Common myeloid progenitor, CD34-positive (primary cell): ENCODE data around the gene VSTM4.

Source experiments
- CTCF ChIA-PET: fragments of 350-600 bp; sonication (Branson Sonifier 250); formaldehyde crosslinking; loops from one replicate; lab custom pipeline; 2021; ENCODE audit warnings: antibody characterized with exemption; lab: Charles Lee
- POLR2A ChIA-PET: fragments of 350-600 bp; sonication (Branson Sonifier 250); formaldehyde crosslinking; loops from one replicate; lab custom pipeline; 2021; ENCODE audit warnings: antibody characterized with exemption; lab: Charles Lee
- DNase-seq, 3 donors: peaks; one replicate each; pipeline versions ENCODE4 v3.0.0 to v3.0.0-alpha.2; 2013
- H3K27ac ChIP-seq, 2 experiments: 1 replicate in 1 of 2; 2 replicates in 1 of 2; pipeline ENCODE4 v1.7.0; 2013; ENCODE audit warnings: inconsistent platforms in 2 of 2, low read length in 2 of 2, mild to moderate bottlenecking in 2 of 2, low read depth in 1 of 2, moderate library complexity in 1 of 2; ENCODE audit not compliant: severe bottlenecking in 2 of 2, insufficient read depth in 1 of 2, poor library complexity in 1 of 2
- H3K27me3 ChIP-seq, 5 experiments: replicated peaks in 2 of 5; 1 replicate in 3 of 5; 2 replicates in 2 of 5; pipeline versions ENCODE4 v1.6.1 to v1.7.0; 2013; ENCODE audit warnings: low read length in 4 of 5, mild to moderate bottlenecking in 2 of 5, moderate library complexity in 2 of 5, inconsistent platforms in 1 of 5; ENCODE audit not compliant: insufficient read depth in 5 of 5, control insufficient read depth in 4 of 5
- H3K36me3 ChIP-seq, 4 experiments: 1 replicate in 2 of 4; 2 replicates in 2 of 4; pipeline versions ENCODE4 v1.6.1 to v1.7.0; 2013; ENCODE audit warnings: low read length in 3 of 4, control low read depth in 1 of 4, mild to moderate bottlenecking in 1 of 4; ENCODE audit not compliant: control insufficient read depth in 4 of 4, insufficient read depth in 4 of 4
- H3K4me1 ChIP-seq, 4 experiments: 1 replicate in 3 of 4; 2 replicates in 1 of 4; pipeline versions ENCODE4 v1.6.1 to v1.7.1; 2013; ENCODE audit warnings: low read length in 3 of 4, mild to moderate bottlenecking in 3 of 4, control low read depth in 1 of 4, inconsistent platforms in 1 of 4, moderate library complexity in 1 of 4; ENCODE audit not compliant: control insufficient read depth in 4 of 4, insufficient read depth in 4 of 4; ENCODE audit errors: control extremely low read depth in 1 of 4
- H3K4me3 ChIP-seq, 7 experiments: 1 replicate in 4 of 7; 2 replicates in 3 of 7; pipeline versions ENCODE4 v1.5.1 to v1.7.0; 2013; ENCODE audit warnings: mild to moderate bottlenecking in 7 of 7, low read length in 6 of 7, moderate library complexity in 6 of 7, inconsistent platforms in 2 of 7, low read depth in 2 of 7, control low read depth in 1 of 7; ENCODE audit not compliant: insufficient read depth in 4 of 7, control insufficient read depth in 1 of 7; ENCODE audit errors: extremely low read depth in 1 of 7
- H3K9me3 ChIP-seq, 5 experiments: 1 replicate in 4 of 5; 2 replicates in 1 of 5; pipeline versions ENCODE4 v1.6.1 to v1.7.1; 2013; ENCODE audit warnings: low read length in 4 of 5, mild to moderate bottlenecking in 2 of 5, inconsistent platforms in 1 of 5, low read depth in 1 of 5, moderate library complexity in 1 of 5; ENCODE audit not compliant: control insufficient read depth in 4 of 5, insufficient read depth in 2 of 5; ENCODE audit errors: control extremely low read depth in 1 of 5
- WGBS: methylation state at CpG from one replicate; pipeline ENCODE4 v1.1.5; 2013; ENCODE audit not compliant: insufficient coverage; 5-methylcytosine and 5-hydroxymethylcytosine counted together

Gene VSTM4

GRCh38 chr10:49107111-49107886 lies 8.0 kb downstream of the VSTM4 start:
- H3K27me3 ChIP-seq = peaks cover 0 to 3% (median 0%) of the 10 kb centered on the region in 5 experiments
- WGBS = 98% methylated on average over 17 of the region's 17 CpGs
- ChIA-PET POLR2A (interaction anchor here (0.7 kb wide), 1 partner anchor 195 kb away, joined by 3 read pairs; no protein-coding TSS in a partner anchor), CTCF (interaction anchor here (1.1 kb wide), 1 partner anchor 19 kb away, joined by 3 read pairs; no protein-coding TSS in a partner anchor)
- no peak overlapping the region for H3K4me3 ChIP-seq
- H3K27ac ChIP-seq = no peak overlapping the region
- H3K9me3 ChIP-seq = no peaks in the 10 kb centered on the region
- DNase-seq = no peak
- no peaks in the 10 kb centered on the region for H3K36me3 ChIP-seq
- peaks cover 0 to 3% (median 0%) of the 10 kb centered on the region in 4 experiments for H3K4me1 ChIP-seq

GRCh38 chr10:49106451-49106850 lies 8.9 kb downstream of the VSTM4 start:
- H3K4me1 ChIP-seq = peaks cover 0 to 3% (median 0%) of the 10 kb centered on the region in 4 experiments
- peaks cover 0 to 3% (median 0%) of the 10 kb centered on the region in 5 experiments for H3K27me3 ChIP-seq
- no peaks in the 10 kb centered on the region for H3K9me3 ChIP-seq
- 83% methylated on average over 5 of the region's 7 CpGs for WGBS
- ChIA-PET CTCF (interaction anchor here (1.1 kb wide), 1 partner anchor 18 kb away, joined by 3 read pairs; no protein-coding TSS in a partner anchor), POLR2A (interaction anchor here (0.7 kb wide), 1 partner anchor 196 kb away, joined by 3 read pairs; no protein-coding TSS in a partner anchor)
- no peak overlapping the region for H3K27ac ChIP-seq
- DNase-seq = no peak
- no peak overlapping the region for H3K4me3 ChIP-seq
- no peaks in the 10 kb centered on the region for H3K36me3 ChIP-seq

GRCh38 chr10:49105076-49105475 lies 10.2 kb downstream of the VSTM4 start:
- H3K36me3 ChIP-seq = no peaks in the 10 kb centered on the region
- no peak for DNase-seq
- peaks cover 0 to 3% (median 0%) of the 10 kb centered on the region in 4 experiments for H3K4me1 ChIP-seq
- H3K4me3 ChIP-seq = no peak overlapping the region
- no peaks in the 10 kb centered on the region for H3K9me3 ChIP-seq
- CTCF ChIA-PET = interaction anchor here (0.7 to 1.4 kb wide), 2 partner anchors 30 to 41 kb away, joined by 3 read pairs; no protein-coding TSS in a partner anchor
- H3K27ac ChIP-seq = no peak overlapping the region
- 97% methylated on average over 4 of the region's 4 CpGs for WGBS
- POLR2A ChIA-PET = no interaction called here
- H3K27me3 ChIP-seq = peaks cover 0 to 3% (median 0%) of the 10 kb centered on the region in 5 experiments

GRCh38 chr10:49104323-49104722 lies 11.0 kb downstream of the VSTM4 start:
- CTCF ChIA-PET = interaction anchor here (1.4 to 1.6 kb wide), 2 partner anchors 9 to 29 kb away, joined by 3 to 5 read pairs; no protein-coding TSS in a partner anchor
- Histone ChIP-seq H3K4me3 (no peak overlapping the region), H3K9me3 (no peaks in the 10 kb centered on the region), H3K36me3 (no peaks in the 10 kb centered on the region), H3K27me3 (no peaks in the 10 kb centered on the region), H3K27ac (no peak overlapping the region), H3K4me1 (peaks cover 0 to 3% (median 0%) of the 10 kb centered on the region in 4 experiments)
- POLR2A ChIA-PET = no interaction called here
- WGBS = 98% methylated on average over 5 of the region's 5 CpGs
- no peak for DNase-seq

- CTCF ChIA-PET = interaction anchor here (1.4 to 1.6 kb wide), 2 partner anchors 10 to 28 kb away, joined by 3 to 5 read pairs; no protein-coding TSS in a partner anchor
- 100% methylated on average over 3 of the region's 4 CpGs for WGBS
- Histone ChIP-seq H3K9me3 (no peaks in the 10 kb centered on the region), H3K4me3 (no peak overlapping the region), H3K36me3 (no peaks in the 10 kb centered on the region), H3K27ac (no peak overlapping the region), H3K27me3 (no peaks in the 10 kb centered on the region), H3K4me1 (peaks cover 0 to 3% (median 0%) of the 10 kb centered on the region in 4 experiments)
- POLR2A ChIA-PET = no interaction called here
- DNase-seq = no peak
These were observed 11.6 kb downstream of the VSTM4 start for GRCh38 chr10:49103761-49104160.

- no peak for DNase-seq
- WGBS = 100% methylated on average over 7 of the region's 8 CpGs
- Histone ChIP-seq H3K4me1 (no peaks in the 10 kb centered on the region), H3K9me3 (no peaks in the 10 kb centered on the region), H3K36me3 (no peaks in the 10 kb centered on the region), H3K27me3 (no peaks in the 10 kb centered on the region), H3K27ac (no peak overlapping the region), H3K4me3 (no peak overlapping the region)
- CTCF ChIA-PET = interaction anchor here (1.0 kb wide), 1 partner anchor 291 kb away, joined by 4 read pairs; no protein-coding TSS in a partner anchor
- POLR2A ChIA-PET = no interaction called here
These were observed 16.3 kb downstream of the VSTM4 start for GRCh38 chr10:49099046-49099445.
